Upper lobe of left lung (tissue), 6 donors: Measurements from ENCODE around the gene KNSTRN. TPM values are rescaled to one million over a fixed set of nuclear protein-coding genes. Genes with fewer than 3 reads are reported as not detected.

Experiments used
- ATAC-seq, 2 donors: fragments of 200-7000 bp; cut with Tn5 transposase; one replicate each; pipeline ENCODE4 v1.9.1; 2022; ENCODE audit warnings: mild to moderate bottlenecking in 2 of 2, moderate library complexity in 2 of 2; ENCODE audit not compliant: low FRiP score in 2 of 2
- DNase-seq, 2 donors: peaks; one replicate each; pipeline ENCODE4 v3.0.0-alpha.2; 2019 to 2020
- H3K27ac ChIP-seq, 4 donors: fragments of 200-600 bp; sonication (generic); one replicate each; pipeline ENCODE4 v1.5.1; 2016 to 2019
- H3K27me3 ChIP-seq, 4 donors: fragments of 200-600 bp; sonication (generic); one replicate each; pipeline ENCODE4 v1.5.1; 2017 to 2019
- H3K36me3 ChIP-seq, 4 donors: fragments of 200-600 bp; sonication (generic); one replicate each; pipeline ENCODE4 v1.5.1; 2016 to 2019
- H3K4me1 ChIP-seq, 4 donors: fragments of 200-600 bp; sonication (generic); one replicate each; pipeline ENCODE4 v1.5.1; 2018 to 2019
- H3K4me3 ChIP-seq, 4 donors: fragments of 200-600 bp; sonication (generic); one replicate each; pipeline ENCODE4 v1.5.1; 2017 to 2019; ENCODE audit warnings: mild to moderate bottlenecking in 2 of 4, moderate library complexity in 1 of 4
- H3K9me3 ChIP-seq, 4 donors: fragments of 200-600 bp; sonication (generic); one replicate each; pipeline ENCODE4 v1.5.1; 2018 to 2019
- EP300 ChIP-seq, 4 donors: sonication (generic); formaldehyde crosslinking; IDR thresholded peaks; one replicate each; pipeline ENCODE4 v1.5.1; 2017; ENCODE audit warnings: antibody characterized with exemption in 4 of 4, control low read depth in 2 of 4
- POLR2A ChIP-seq, 4 donors: fragments of 450-650 bp; IDR thresholded peaks; one replicate each; pipeline ENCODE4 v1.5.1; 2016 to 2017; ENCODE audit warnings: antibody characterized with exemption in 4 of 4, mild to moderate bottlenecking in 2 of 4
- POLR2AphosphoS5 ChIP-seq, 2 donors: sonication (generic); formaldehyde crosslinking; IDR thresholded peaks; one replicate each; pipeline ENCODE4 v1.5.1; 2017; ENCODE audit warnings: antibody characterized with exemption in 2 of 2
- WGBS, 2 donors: methylation state at CpG; one replicate each; pipeline ENCODE4 v1.1.5; 2017 to 2018; 5-methylcytosine and 5-hydroxymethylcytosine counted together
- total RNA-seq, 6 donors: library from RNA; depleted of rRNA in 4 of 6; stranded (reverse); fragments of >200 nt in 4 of 6; gene quantifications; one replicate each; pipeline versions ENCODE4 v1.1.0 to v1.2.1, GENCODE V29; 2016 to 2021
- TF ChIP-seq, protein P1 (sequence below), 6 experiments: fragments of 450-650 bp in 4 of 6; fragments of 200-600 bp in 2 of 6; sonication (generic) in 2 of 6; IDR thresholded peaks; one replicate each; pipeline ENCODE4 v1.5.1; 2016 to 2019; ENCODE audit warnings: antibody characterized with exemption in 6 of 6
- donor health status: DM: no; HTN: no; CAD: no; lungs with moderate emphysema.
- donor health status: DM: no; HTN: yes; CAD: no; lungs with severe emphysema.

The KNSTRN gene, protein sequence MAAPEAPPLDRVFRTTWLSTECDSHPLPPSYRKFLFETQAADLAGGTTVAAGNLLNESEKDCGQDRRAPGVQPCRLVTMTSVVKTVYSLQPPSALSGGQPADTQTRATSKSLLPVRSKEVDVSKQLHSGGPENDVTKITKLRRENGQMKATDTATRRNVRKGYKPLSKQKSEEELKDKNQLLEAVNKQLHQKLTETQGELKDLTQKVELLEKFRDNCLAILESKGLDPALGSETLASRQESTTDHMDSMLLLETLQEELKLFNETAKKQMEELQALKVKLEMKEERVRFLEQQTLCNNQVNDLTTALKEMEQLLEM
- total RNA-seq: 10 to 100 TPM; 10.6 to 27.6 (median 17.3) TPM

DNA sequence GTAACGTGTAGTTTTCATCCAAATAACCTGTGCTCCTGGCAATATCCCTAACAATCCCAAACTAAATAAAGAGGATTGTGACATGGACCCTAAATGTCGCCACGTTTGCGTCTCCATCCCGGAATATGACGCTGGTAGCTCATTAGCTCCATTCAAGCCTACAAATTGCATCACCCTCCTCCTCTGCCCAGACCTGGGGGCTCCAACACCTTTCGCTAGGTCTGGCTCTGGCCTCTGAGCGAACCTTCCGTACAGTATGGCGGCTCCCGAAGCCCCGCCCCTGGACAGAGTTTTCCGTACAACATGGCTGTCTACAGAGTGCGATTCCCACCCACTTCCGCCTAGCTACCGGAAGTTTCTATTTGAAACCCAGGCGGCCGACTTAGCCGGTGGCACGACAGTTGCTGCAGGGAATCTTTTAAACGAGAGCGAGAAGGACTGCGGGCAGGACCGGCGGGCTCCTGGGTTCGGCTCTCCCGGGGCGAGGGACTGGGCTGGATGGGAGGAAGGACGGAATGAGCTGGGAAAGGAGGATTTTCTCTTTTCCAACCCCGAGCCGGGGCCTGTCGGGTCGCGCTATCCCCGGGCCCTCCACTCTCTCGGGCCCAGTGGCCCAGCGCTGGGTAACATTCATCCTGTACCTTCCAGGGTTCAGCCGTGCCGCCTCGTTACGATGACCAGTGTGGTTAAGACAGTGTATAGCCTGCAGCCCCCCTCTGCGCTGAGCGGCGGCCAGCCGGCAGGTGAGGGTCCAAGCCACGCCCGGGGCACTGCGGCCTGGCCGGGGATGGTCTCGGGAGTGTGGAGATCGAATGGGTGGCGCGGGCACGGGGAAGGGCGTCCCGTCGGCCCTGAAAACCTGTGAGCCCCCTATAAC is at the start of gene KNSTRN:
TSS of gene KNSTRN (plus strand) at position 142 of the 877 bp plus-strand sequence. CDS start at position 257, 115 bp downstream.
- WGBS, 2 donors: 0 to 6% methylated on average over 33 to 57 of the region's 57 CpGs
- Histone ChIP-seq H3K36me3 (peaks cover 3 to 11% (median 10%) of the 10 kb centered on the region in 4 donors), H3K27ac (peak within 1 kb of the TSS; percentile 3 to 78 (median 66))

DNA sequence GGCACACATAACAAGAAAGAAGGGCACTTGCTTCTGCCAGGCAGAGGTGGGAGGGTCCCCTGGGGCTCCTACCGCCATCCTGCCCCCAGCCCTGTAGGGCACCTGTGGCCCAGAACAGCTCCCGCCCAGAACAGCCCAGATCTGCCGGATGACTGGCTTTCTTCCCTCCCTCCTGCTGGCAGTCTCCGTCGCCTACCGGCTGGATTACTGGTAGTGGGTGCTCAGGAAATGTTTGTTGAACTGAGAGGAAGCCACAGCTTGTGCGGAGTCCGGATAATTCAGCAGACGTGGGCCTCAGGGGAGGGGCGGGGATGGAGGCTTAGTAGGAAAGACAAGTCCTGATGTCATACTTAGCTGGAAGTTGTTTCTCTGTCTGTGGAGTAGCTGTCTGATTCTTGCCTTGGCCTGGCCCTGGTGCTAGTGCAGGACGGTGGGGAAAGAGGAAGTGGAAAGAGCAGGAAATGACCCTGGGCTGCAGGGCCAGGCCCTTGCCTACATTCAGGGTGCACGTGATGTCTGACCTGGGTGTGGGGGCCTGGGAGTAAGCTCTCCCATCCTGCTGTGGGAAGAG is 48.5 kb upstream of the KNSTRN start:
- TF ChIP-seq, protein P1, sequence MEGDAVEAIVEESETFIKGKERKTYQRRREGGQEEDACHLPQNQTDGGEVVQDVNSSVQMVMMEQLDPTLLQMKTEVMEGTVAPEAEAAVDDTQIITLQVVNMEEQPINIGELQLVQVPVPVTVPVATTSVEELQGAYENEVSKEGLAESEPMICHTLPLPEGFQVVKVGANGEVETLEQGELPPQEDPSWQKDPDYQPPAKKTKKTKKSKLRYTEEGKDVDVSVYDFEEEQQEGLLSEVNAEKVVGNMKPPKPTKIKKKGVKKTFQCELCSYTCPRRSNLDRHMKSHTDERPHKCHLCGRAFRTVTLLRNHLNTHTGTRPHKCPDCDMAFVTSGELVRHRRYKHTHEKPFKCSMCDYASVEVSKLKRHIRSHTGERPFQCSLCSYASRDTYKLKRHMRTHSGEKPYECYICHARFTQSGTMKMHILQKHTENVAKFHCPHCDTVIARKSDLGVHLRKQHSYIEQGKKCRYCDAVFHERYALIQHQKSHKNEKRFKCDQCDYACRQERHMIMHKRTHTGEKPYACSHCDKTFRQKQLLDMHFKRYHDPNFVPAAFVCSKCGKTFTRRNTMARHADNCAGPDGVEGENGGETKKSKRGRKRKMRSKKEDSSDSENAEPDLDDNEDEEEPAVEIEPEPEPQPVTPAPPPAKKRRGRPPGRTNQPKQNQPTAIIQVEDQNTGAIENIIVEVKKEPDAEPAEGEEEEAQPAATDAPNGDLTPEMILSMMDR (IDR thresholded peaks at IDR 0.05): peak in 2 of 6 experiments; percentile 20 to 37
- TF ChIP-seq POLR2A (IDR thresholded peaks at IDR 0.05) (peak in 1 of 4 donors; percentile 70), POLR2AphosphoS5 (IDR thresholded peaks at IDR 0.05) (peak; percentile 62 to 82), EP300 (IDR thresholded peaks at IDR 0.05) (no peak)
- WGBS, 2 donors: 16 to 28% methylated on average over 12 of the region's 12 CpGs
- H3K27me3 ChIP-seq: no peaks in the 10 kb centered on the region
- peak overlapping the region; percentile 85 to 95 (median 93) for H3K27ac ChIP-seq
- peak; percentile 44 to 83 for DNase-seq
- peaks cover 78 to 99% (median 80%) of the 10 kb centered on the region in 4 donors for H3K4me1 ChIP-seq
- peaks cover 0 to 23% (median 5%) of the 10 kb centered on the region in 4 donors for H3K36me3 ChIP-seq
- H3K9me3 ChIP-seq: no peaks in the 10 kb centered on the region
- peak overlapping the region in 2 of 4 donors; percentile 4 to 25 for H3K4me3 ChIP-seq
- ATAC-seq: peak; percentile 58 to 83

More for the DNA sequence above, at the start of gene KNSTRN:
- Histone ChIP-seq H3K9me3 (no peaks in the 10 kb centered on the region), H3K4me3 (peak within 1 kb of the TSS; percentile 58 to 94 (median 78)), H3K27me3 (no peaks in the 10 kb centered on the region), H3K4me1 (peaks cover 18 to 33% (median 26%) of the 10 kb centered on the region in 4 donors)
- DNase-seq (peak; percentile 84 to 97), ATAC-seq (peak; percentile 96 to 98)
- TF ChIP-seq, protein P1 (IDR thresholded peaks at IDR 0.05): no peak
- TF ChIP-seq POLR2AphosphoS5 (IDR thresholded peaks at IDR 0.05) (peak; percentile 36 to 61), POLR2A (IDR thresholded peaks at IDR 0.05) (peak in 1 of 4 donors; percentile 63)

DNA sequence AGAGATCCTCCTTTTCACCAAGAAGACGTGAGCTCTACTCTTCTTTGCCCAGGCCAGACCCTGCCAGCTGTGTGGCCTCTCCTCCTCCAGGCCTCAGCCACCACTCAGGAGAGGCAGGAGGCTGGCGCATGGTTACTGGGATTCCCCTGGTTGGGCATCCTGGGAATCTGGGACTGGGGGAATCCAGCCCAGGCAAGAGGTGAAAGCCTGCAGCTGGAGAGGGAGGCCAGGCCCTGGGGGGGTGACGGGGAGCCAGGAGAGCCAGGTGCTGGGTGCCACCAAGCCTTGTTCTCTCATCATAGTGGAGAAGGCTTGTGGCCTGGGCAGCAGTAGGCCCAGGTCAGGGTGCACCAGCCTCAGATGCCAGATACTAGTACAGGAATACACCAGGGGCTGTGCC is 48.0 kb upstream of the KNSTRN start:
- H3K4me3 ChIP-seq: no peak overlapping the region
- peaks cover 0 to 23% (median 5%) of the 10 kb centered on the region in 4 donors for H3K36me3 ChIP-seq
- no peaks in the 10 kb centered on the region for H3K27me3 ChIP-seq
- ATAC-seq (peak in 1 of 2 donors; percentile 9), DNase-seq (peak in 1 of 2 donors; percentile 47)
- H3K4me1 ChIP-seq: peaks cover 82 to 99% (median 83%) of the 10 kb centered on the region in 4 donors
- WGBS, 2 donors: 60 to 71% methylated on average over 3 of the region's 3 CpGs
- H3K9me3 ChIP-seq: no peaks in the 10 kb centered on the region
- H3K27ac ChIP-seq: peak overlapping the region; percentile 85 to 95 (median 93)
- TF ChIP-seq POLR2A (IDR thresholded peaks at IDR 0.05) (no peak), EP300 (IDR thresholded peaks at IDR 0.05) (no peak), POLR2AphosphoS5 (IDR thresholded peaks at IDR 0.05) (no peak)
- TF ChIP-seq, protein P1 (IDR thresholded peaks at IDR 0.05): no peak

DNA sequence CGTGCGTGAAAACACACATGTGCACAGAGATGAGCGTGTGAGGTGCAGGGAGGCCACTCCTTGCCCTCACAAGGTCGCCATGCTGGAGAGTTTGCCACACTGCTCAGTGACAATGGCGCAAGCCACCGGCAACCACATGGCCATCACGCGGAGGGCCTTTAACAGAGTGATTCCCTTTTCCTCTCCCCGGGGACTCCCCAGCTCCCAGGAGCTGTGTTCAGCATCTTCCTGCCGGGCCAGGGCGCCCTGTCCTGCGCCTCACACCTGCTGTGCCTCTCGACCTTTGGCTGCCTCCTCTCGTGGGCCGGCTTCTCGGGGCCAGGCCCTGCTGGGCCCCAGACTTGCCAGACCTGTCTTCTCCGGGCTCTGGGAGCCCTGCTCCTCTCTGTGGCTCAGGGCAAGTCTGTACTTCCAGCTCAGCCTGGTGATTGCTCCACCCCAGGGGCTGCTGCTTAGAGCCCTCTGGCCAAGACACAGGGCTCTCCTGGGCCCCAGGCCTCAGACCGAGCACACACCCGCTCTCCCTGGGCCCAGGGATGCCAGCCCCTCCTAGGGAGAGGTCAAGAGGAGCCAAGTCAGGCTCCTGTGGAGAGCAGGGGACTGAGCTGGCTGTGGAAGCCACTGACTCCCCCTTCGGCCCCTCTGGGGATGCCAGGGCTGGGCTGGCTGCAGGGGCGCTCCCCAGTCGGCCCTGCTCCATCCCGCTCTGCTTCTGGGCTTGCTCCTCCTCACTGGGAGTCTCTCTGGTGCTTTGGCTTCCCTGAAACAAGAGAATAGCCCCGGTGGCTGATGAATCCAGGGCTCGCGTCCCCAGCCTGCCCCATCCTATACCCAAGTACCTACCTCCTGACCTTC is 47.4 kb upstream of the KNSTRN start:
- H3K27ac ChIP-seq: peak overlapping the region; percentile 85 to 95 (median 93)
- no peak overlapping the region for H3K4me3 ChIP-seq
- peaks cover 82 to 99% (median 84%) of the 10 kb centered on the region in 4 donors for H3K4me1 ChIP-seq
- WGBS, 2 donors: 72 to 82% methylated on average over 21 to 25 of the region's 26 CpGs
- ATAC-seq (peak; percentile 3 to 6), DNase-seq (peak; percentile 73 to 86)
- peaks cover 0 to 23% (median 5%) of the 10 kb centered on the region in 4 donors for H3K36me3 ChIP-seq
- TF ChIP-seq, protein P1 (IDR thresholded peaks at IDR 0.05): no peak
- TF ChIP-seq POLR2A (IDR thresholded peaks at IDR 0.05): peak in 1 of 4 donors; percentile 15
- peak in 1 of 2 donors; percentile 7 for TF ChIP-seq POLR2AphosphoS5 (IDR thresholded peaks at IDR 0.05)
- no peaks in the 10 kb centered on the region for H3K27me3 ChIP-seq
- H3K9me3 ChIP-seq: no peaks in the 10 kb centered on the region
